Measurements from ENCODE around the gene CCDC70. TPM values are rescaled to one million over a fixed set of nuclear protein-coding genes. Genes with fewer than 3 reads are reported as not detected.

CCDC70 gene
- total RNA-seq, 1 experiment from 2014 or later = not detected

- H3K4me3 Mint-ChIP-seq = no peak overlapping the region
- CTCF ChIA-PET = interaction anchor here (1.0 to 1.2 kb wide), 4 partner anchors 14 to 310 kb away, joined by 3 to 4 read pairs (median 4); partner anchors contain the start of genes NEK5 and TMEM272
- DNase-seq (ENCODE audit: low spot score) (no peak), ATAC-seq (no peak)
- POLR2A ChIA-PET = no interaction called here
- no peaks in the 10 kb centered on the region for H3K9me3 Mint-ChIP-seq
- H3K27me3 Mint-ChIP-seq (ENCODE audit: low read depth) = peaks cover 10% of the 10 kb centered on the region; the same call in 1 of the 2 replicates
- H3K36me3 Mint-ChIP-seq = no peaks in the 10 kb centered on the region
- peaks cover 43% of the 10 kb centered on the region for H3K4me1 Mint-ChIP-seq
- TF ChIP-seq RORB (CRISPR knock-in tag; IDR thresholded peaks at IDR 0.05) = no peak
- no peak for TF ChIP-seq KAT7 (CRISPR knock-in tag; IDR thresholded peaks at IDR 0.05; ENCODE audit: borderline replicate concordance)
- no peak for TF ChIP-seq SMAD3 (CRISPR knock-in tag; IDR thresholded peaks at IDR 0.05; ENCODE audit: borderline replicate concordance)
- no peak for TF ChIP-seq TP53 (CRISPR knock-in tag; IDR thresholded peaks at IDR 0.05)
- no peak for TF ChIP-seq ZNF281 (CRISPR knock-in tag; IDR thresholded peaks at IDR 0.05)
- TF ChIP-seq ZNF263 (CRISPR knock-in tag; IDR thresholded peaks at IDR 0.05; ENCODE audit: low read depth) = no peak
- TF ChIP-seq ZNF423 (CRISPR knock-in tag; IDR thresholded peaks at IDR 0.05) = no peak
- TF ChIP-seq, protein P1, sequence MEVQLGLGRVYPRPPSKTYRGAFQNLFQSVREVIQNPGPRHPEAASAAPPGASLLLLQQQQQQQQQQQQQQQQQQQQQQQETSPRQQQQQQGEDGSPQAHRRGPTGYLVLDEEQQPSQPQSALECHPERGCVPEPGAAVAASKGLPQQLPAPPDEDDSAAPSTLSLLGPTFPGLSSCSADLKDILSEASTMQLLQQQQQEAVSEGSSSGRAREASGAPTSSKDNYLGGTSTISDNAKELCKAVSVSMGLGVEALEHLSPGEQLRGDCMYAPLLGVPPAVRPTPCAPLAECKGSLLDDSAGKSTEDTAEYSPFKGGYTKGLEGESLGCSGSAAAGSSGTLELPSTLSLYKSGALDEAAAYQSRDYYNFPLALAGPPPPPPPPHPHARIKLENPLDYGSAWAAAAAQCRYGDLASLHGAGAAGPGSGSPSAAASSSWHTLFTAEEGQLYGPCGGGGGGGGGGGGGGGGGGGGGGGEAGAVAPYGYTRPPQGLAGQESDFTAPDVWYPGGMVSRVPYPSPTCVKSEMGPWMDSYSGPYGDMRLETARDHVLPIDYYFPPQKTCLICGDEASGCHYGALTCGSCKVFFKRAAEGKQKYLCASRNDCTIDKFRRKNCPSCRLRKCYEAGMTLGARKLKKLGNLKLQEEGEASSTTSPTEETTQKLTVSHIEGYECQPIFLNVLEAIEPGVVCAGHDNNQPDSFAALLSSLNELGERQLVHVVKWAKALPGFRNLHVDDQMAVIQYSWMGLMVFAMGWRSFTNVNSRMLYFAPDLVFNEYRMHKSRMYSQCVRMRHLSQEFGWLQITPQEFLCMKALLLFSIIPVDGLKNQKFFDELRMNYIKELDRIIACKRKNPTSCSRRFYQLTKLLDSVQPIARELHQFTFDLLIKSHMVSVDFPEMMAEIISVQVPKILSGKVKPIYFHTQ (CRISPR knock-in tag; IDR thresholded peaks at IDR 0.05) = no peak
- no peak for TF ChIP-seq RELA (CRISPR knock-in tag; IDR thresholded peaks at IDR 0.05; ENCODE audit: borderline replicate concordance)
- TF ChIP-seq HMGA2 (CRISPR knock-in tag; IDR thresholded peaks at IDR 0.05) = no peak
- no peak for TF ChIP-seq ZNF671 (CRISPR knock-in tag; IDR thresholded peaks at IDR 0.05)
- no peak for TF ChIP-seq GTF2I (CRISPR knock-in tag; conservative IDR thresholded peaks at IDR 0.05)
- no peak for TF ChIP-seq ZBTB21 (CRISPR knock-in tag; IDR thresholded peaks at IDR 0.05; ENCODE audit: borderline replicate concordance)
- TF ChIP-seq OVOL2 (CRISPR knock-in tag; IDR thresholded peaks at IDR 0.05; ENCODE audit: borderline replicate concordance) = no peak
- TF ChIP-seq SOX15 (CRISPR knock-in tag; IDR thresholded peaks at IDR 0.05) = no peak
- TF ChIP-seq, protein P2, sequence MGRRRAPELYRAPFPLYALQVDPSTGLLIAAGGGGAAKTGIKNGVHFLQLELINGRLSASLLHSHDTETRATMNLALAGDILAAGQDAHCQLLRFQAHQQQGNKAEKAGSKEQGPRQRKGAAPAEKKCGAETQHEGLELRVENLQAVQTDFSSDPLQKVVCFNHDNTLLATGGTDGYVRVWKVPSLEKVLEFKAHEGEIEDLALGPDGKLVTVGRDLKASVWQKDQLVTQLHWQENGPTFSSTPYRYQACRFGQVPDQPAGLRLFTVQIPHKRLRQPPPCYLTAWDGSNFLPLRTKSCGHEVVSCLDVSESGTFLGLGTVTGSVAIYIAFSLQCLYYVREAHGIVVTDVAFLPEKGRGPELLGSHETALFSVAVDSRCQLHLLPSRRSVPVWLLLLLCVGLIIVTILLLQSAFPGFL (CRISPR knock-in tag; IDR thresholded peaks at IDR 0.05; ENCODE audit: borderline replicate concordance) = no peak
- no peak for TF ChIP-seq JAZF1 (CRISPR knock-in tag; IDR thresholded peaks at IDR 0.05)
- H3K27ac Mint-ChIP-seq = no peak overlapping the region
These were observed 43.5 kb upstream of the CCDC70 start for GRCh38 chr13:51818276-51818675.

- CTCF ChIA-PET = interaction anchor here (1.0 to 1.2 kb wide), 3 partner anchors 12 to 309 kb away, joined by 3 to 4 read pairs (median 4); no protein-coding TSS in a partner anchor
These were observed 42.8 kb upstream of the CCDC70 start for GRCh38 chr13:51818781-51819511.

More at GRCh38 chr13:51818781-51819511, 42.8 kb upstream of the CCDC70 start:
- Mint-ChIP-seq H3K27me3 (ENCODE audit: low read depth) (peaks cover 10% of the 10 kb centered on the region; the same call in 1 of the 2 replicates), H3K4me1 (peaks cover 43% of the 10 kb centered on the region), H3K9me3 (no peaks in the 10 kb centered on the region), H3K27ac (no peak overlapping the region), H3K36me3 (no peaks in the 10 kb centered on the region), H3K4me3 (no peak overlapping the region)
- TF ChIP-seq NFYB (CRISPR knock-in tag; conservative IDR thresholded peaks at IDR 0.05; ENCODE audit: low read depth) (no peak), GABPB1 (CRISPR knock-in tag; IDR thresholded peaks at IDR 0.05) (no peak), USF2 (CRISPR knock-in tag; IDR thresholded peaks at IDR 0.05) (no peak), NFE2L1 (CRISPR knock-in tag; IDR thresholded peaks at IDR 0.05) (0 out of 2 replicates have a peak, but pooled peaks have one; percentile 30)
- DNase-seq (ENCODE audit: low spot score) (no peak), ATAC-seq (peak; percentile 13)
- POLR2A ChIA-PET = no interaction called here

All from WTC11 (cell line).